Body of pancreas (tissue), 4 donors: ENCODE measurements around the gene SPRING1. TPM values are rescaled to one million over a fixed set of nuclear protein-coding genes. Genes with fewer than 3 reads are reported as not detected.

Experiments
- ATAC-seq: fragments of 150-250 bp; one replicate; pipeline ENCODE4 v1.9.1; 2016
- DNase-seq, 4 donors: peaks; one replicate each; pipeline ENCODE4 v3.0.0-alpha.2; 2019
- H3K27ac ChIP-seq, 4 donors: fragments of 200-600 bp; sonication (generic); 1 replicate in 3 of 4; 2 replicates in 1 of 4; pipeline versions ENCODE4 v1.5.1 to v1.6.1; 2016 to 2019; ENCODE audit warnings: mild to moderate bottlenecking in 1 of 4, mixed read lengths in 1 of 4, moderate library complexity in 1 of 4
- H3K27me3 ChIP-seq, 2 donors: fragments of 200-600 bp; sonication (generic); one replicate each; pipeline ENCODE4 v1.6.0; 2016; ENCODE audit warnings: mild to moderate bottlenecking in 1 of 2
- H3K36me3 ChIP-seq, 2 donors: fragments of 200-600 bp; sonication (generic); replicated peaks in 1 of 2; 2 replicates each; pipeline ENCODE4 v1.5.1; 2016; ENCODE audit warnings: low read depth in 2 of 2; ENCODE audit not compliant: insufficient read depth in 1 of 2
- H3K4me1 ChIP-seq: fragments of 200-600 bp; sonication (generic); one replicate; pipeline ENCODE4 v1.6.0; 2016
- H3K4me3 ChIP-seq, 2 donors: fragments of 200-600 bp; sonication (generic); 1 replicate in 1 of 2; 2 replicates in 1 of 2; pipeline ENCODE4 v1.5.1; 2016 to 2019
- H3K9me3 ChIP-seq, 3 donors: fragments of 200-600 bp; sonication (generic); 1 replicate in 2 of 3; 2 replicates in 1 of 3; pipeline ENCODE4 v1.5.1; 2016
- CTCF ChIP-seq, 7 experiments: fragments of 450-650 bp in 4 of 7; fragments of 200-600 bp in 3 of 7; sonication (generic) in 3 of 7; IDR thresholded peaks; one replicate each; pipeline ENCODE4 v1.5.1; 2016 to 2019; ENCODE audit warnings: antibody characterized with exemption in 7 of 7
- POLR2A ChIP-seq, 3 donors: fragments of 450-650 bp; IDR thresholded peaks; one replicate each; pipeline ENCODE4 v1.6.1; 2016; ENCODE audit warnings: antibody characterized with exemption in 3 of 3, mild to moderate bottlenecking in 2 of 3
- WGBS, 2 donors: methylation state at CpG; one replicate each; pipeline ENCODE4 v1.1.5; 2017; 5-methylcytosine and 5-hydroxymethylcytosine counted together
- intact Hi-C: fragments of 100-400 bp; cut with DNase I; formaldehyde crosslinking; loops from one replicate; pipeline ENCODE4 v1.15.1; 2023
- total RNA-seq, 2 donors: library from RNA; depleted of rRNA; stranded (reverse); fragments of >200 nt; gene quantifications; one replicate each; pipeline ENCODE4 v1.1.0, GENCODE V29; 2016

The SPRING1 gene
- total RNA-seq = 1 to 10 TPM; 9.1 to 9.9 TPM

GRCh38 chr12:116737774-116738657 lies at the start of gene SPRING1, which contains the start of gene RNFT2:
Gene SPRING1 (minus strand): TSS chr12:116738069. CDS start chr12:116737900, 169 bp downstream.
Gene RNFT2 (plus strand): TSS chr12:116738315. CDS start chr12:116740498, 2,183 bp downstream.
- intact Hi-C loops = no loop called here
- Histone ChIP-seq H3K9me3 (no peaks in the 10 kb centered on the region), H3K36me3 (no peaks in the 10 kb centered on the region), H3K4me1 (peaks cover 24% of the 10 kb centered on the region), H3K27me3 (no peaks in the 10 kb centered on the region), H3K27ac (peak within 1 kb of the TSS in 3 of 4 donors; percentile 67 to 77 (median 74)), H3K4me3 (peak within 1 kb of the TSS; percentile 19 to 67)
- DNase-seq (peak; percentile 99), ATAC-seq (peak; percentile 100)
- TF ChIP-seq CTCF (IDR thresholded peaks at IDR 0.05) = peak in 2 of 7 experiments; percentile 16 to 20
- TF ChIP-seq POLR2A (IDR thresholded peaks at IDR 0.05) = peak; percentile 58 to 75 (median 69)
- WGBS, 2 donors = 0 to 1% methylated on average over 26 to 77 of the region's 80 CpGs

- DNase-seq (no peak), ATAC-seq (no peak)
- Histone ChIP-seq H3K9me3 (no peaks in the 10 kb centered on the region), H3K36me3 (no peaks in the 10 kb centered on the region), H3K4me3 (no peak overlapping the region), H3K27ac (no peak overlapping the region), H3K27me3 (no peaks in the 10 kb centered on the region), H3K4me1 (no peaks in the 10 kb centered on the region)
- WGBS, 2 donors = 92 to 94% methylated on average over 7 of the region's 7 CpGs
- intact Hi-C loops = no loop called here
- TF ChIP-seq POLR2A (IDR thresholded peaks at IDR 0.05) = no peak
- TF ChIP-seq CTCF (IDR thresholded peaks at IDR 0.05) = no peak
These were observed 46.4 kb upstream of the SPRING1 start for GRCh38 chr12:116784238-116784612.

DNA sequence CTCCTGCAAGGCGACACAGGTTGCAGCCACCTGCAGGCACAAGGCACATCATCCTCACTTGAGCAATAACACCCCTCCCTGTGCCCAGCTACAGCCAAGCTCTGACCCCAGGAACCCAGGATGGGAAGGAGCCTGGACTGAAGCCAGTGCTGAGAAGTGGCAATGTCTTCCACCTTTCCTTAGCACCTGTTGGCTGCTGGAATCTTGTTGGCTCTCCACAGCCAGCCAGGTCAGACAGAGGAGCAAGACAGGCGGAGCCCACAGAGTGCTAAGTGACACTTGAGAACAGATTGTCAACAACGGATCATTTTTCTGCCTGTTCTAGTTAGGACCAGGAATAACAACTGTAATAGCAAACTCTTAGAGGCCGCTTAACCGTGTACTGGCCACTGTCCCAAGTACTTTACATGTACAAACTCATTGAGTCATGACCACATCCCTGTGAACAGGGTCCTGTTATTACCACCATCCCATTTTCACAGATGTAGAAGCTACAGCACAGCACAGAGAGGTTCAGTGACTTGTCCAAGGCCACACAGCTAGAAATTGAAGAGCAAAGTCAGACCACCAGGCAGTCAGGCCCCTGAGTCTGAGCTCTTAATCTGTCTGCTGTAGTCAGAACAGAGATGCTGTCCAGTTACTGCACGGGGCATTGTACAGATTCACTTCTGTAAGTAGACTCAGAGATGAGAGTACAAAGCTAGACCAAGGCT lies 45.8 kb upstream of the SPRING1 start:
- DNase-seq (no peak), ATAC-seq (no peak)
- H3K27ac ChIP-seq = no peak overlapping the region
- intact Hi-C loops = no loop called here
- H3K4me3 ChIP-seq = no peak overlapping the region
- WGBS, 2 donors = 75 to 77% methylated on average over 4 to 5 of the region's 6 CpGs
- no peaks in the 10 kb centered on the region for H3K36me3 ChIP-seq
- no peaks in the 10 kb centered on the region for H3K27me3 ChIP-seq
- H3K9me3 ChIP-seq = no peaks in the 10 kb centered on the region
- TF ChIP-seq POLR2A (IDR thresholded peaks at IDR 0.05) (no peak), CTCF (IDR thresholded peaks at IDR 0.05) (no peak)
- H3K4me1 ChIP-seq = no peaks in the 10 kb centered on the region

DNA sequence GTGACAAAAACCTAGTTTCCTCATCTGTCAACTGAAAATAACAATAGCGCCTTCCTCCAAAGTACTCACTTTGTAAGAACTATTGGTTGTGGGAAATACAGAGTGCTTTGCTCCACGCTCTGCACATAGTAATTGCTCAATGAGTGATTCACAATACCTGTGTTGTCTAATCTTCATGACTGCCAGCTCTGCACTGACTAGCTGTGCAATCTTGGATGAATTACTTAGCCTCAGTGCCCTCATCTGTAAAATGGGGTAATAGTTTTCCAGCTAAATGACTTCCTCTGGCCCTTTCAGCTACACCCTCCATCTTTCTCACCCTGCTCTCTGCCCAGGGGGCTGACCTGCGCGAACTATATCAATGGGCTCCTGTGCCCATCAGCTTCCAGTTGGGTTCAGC lies 43.1 kb upstream of the SPRING1 start:
- WGBS, 2 donors = 71 to 73% methylated on average over 4 of the region's 4 CpGs
- TF ChIP-seq CTCF (IDR thresholded peaks at IDR 0.05) (no peak), POLR2A (IDR thresholded peaks at IDR 0.05) (no peak)
- no peaks in the 10 kb centered on the region for H3K4me1 ChIP-seq
- intact Hi-C loops = no loop called here
- no peak overlapping the region for H3K4me3 ChIP-seq
- DNase-seq (no peak), ATAC-seq (no peak)
- no peaks in the 10 kb centered on the region for H3K9me3 ChIP-seq
- H3K36me3 ChIP-seq = no peaks in the 10 kb centered on the region
- H3K27me3 ChIP-seq = no peaks in the 10 kb centered on the region
- H3K27ac ChIP-seq = no peak overlapping the region
